ENCODE results near the gene PCMTD2.

Gene PCMTD2

GRCh38 chr20:64229507-64230061, 26.0 kb upstream of the PCMTD2 start (continued):
- TF ChIP-seq ZNF133 (tag by site-specific recombination; IDR thresholded peaks at IDR 0.05) (no peak), ZNF513 (tag by site-specific recombination; IDR thresholded peaks at IDR 0.05) (no peak), IKZF3 (tag by site-specific recombination; IDR thresholded peaks at IDR 0.05) (peak; percentile 76), ZNF311 (tag by site-specific recombination; IDR thresholded peaks at IDR 0.05; ENCODE audit: borderline replicate concordance) (no peak), ZNF548 (tag by site-specific recombination; IDR thresholded peaks at IDR 0.05) (no peak), ZNF114 (tag by site-specific recombination; IDR thresholded peaks at IDR 0.05) (no peak), KLF16 (tag by site-specific recombination; IDR thresholded peaks at IDR 0.05) (no peak; the same call in 1 of the 2 replicates), ZNF157 (tag by site-specific recombination; IDR thresholded peaks at IDR 0.05) (no peak), ZSCAN30 (tag by site-specific recombination; IDR thresholded peaks at IDR 0.05) (peak; percentile 87), ZNF24 (tag by site-specific recombination; IDR thresholded peaks at IDR 0.05) (peak; percentile 73), ZNF341 (tag by site-specific recombination; IDR thresholded peaks at IDR 0.05; ENCODE audit: low read depth) (no peak), ZNF639 (tag by site-specific recombination; IDR thresholded peaks at IDR 0.05) (no peak), ZNF274 (IDR thresholded peaks at IDR 0.05; ENCODE audit: low read length) (no peak), ZNF274 (tag by site-specific recombination; IDR thresholded peaks at IDR 0.05; ENCODE audit: borderline replicate concordance) (no peak), GLIS2 (tag by site-specific recombination; IDR thresholded peaks at IDR 0.05) (peak; percentile 26; the same call in 1 of the 2 replicates), ZNF112 (tag by site-specific recombination; IDR thresholded peaks at IDR 0.05) (no peak), ZNF48 (tag by site-specific recombination; IDR thresholded peaks at IDR 0.05) (no peak), ZNF10 (tag by site-specific recombination; IDR thresholded peaks at IDR 0.05) (no peak), SP2 (tag by site-specific recombination; IDR thresholded peaks at IDR 0.05) (0 out of 2 replicates have a peak, but pooled peaks have one; percentile 3), ZBTB49 (tag by site-specific recombination; IDR thresholded peaks at IDR 0.05; ENCODE audit: low read depth) (no peak), ZNF155 (tag by site-specific recombination; IDR thresholded peaks at IDR 0.05) (no peak), ZBTB1 (tag by site-specific recombination; IDR thresholded peaks at IDR 0.05) (no peak), ZNF146 (tag by site-specific recombination; IDR thresholded peaks at IDR 0.05) (no peak), ZNF558 (tag by site-specific recombination; IDR thresholded peaks at IDR 0.05) (no peak), ZNF658 (tag by site-specific recombination; IDR thresholded peaks at IDR 0.05) (no peak), ZNF239 (tag by site-specific recombination; IDR thresholded peaks at IDR 0.05) (no peak), PRDM2 (tag by site-specific recombination; IDR thresholded peaks at IDR 0.05; ENCODE audit: borderline replicate concordance) (no peak), SCRT2 (tag by site-specific recombination; IDR thresholded peaks at IDR 0.05) (peak; percentile 93)
- TF ChIP-seq, protein P1, sequence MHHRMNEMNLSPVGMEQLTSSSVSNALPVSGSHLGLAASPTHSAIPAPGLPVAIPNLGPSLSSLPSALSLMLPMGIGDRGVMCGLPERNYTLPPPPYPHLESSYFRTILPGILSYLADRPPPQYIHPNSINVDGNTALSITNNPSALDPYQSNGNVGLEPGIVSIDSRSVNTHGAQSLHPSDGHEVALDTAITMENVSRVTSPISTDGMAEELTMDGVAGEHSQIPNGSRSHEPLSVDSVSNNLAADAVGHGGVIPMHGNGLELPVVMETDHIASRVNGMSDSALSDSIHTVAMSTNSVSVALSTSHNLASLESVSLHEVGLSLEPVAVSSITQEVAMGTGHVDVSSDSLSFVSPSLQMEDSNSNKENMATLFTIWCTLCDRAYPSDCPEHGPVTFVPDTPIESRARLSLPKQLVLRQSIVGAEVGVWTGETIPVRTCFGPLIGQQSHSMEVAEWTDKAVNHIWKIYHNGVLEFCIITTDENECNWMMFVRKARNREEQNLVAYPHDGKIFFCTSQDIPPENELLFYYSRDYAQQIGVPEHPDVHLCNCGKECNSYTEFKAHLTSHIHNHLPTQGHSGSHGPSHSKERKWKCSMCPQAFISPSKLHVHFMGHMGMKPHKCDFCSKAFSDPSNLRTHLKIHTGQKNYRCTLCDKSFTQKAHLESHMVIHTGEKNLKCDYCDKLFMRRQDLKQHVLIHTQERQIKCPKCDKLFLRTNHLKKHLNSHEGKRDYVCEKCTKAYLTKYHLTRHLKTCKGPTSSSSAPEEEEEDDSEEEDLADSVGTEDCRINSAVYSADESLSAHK (tag by site-specific recombination; IDR thresholded peaks at IDR 0.05): peak; percentile 60; the same call in 1 of the 2 replicates
